NCI-H1417 (cell line): ENCODE results near the gene SORBS1.

Experiments used
- DNase-seq, 3 experiments: peaks; one replicate each; lab custom pipeline; 2025; lab: John Stamatoyannopoulos, UW

SORBS1 gene

GRCh38 chr10:95565336-95565735 is 4.2 kb upstream of the SORBS1 start:
- DNase-seq = no peak

- DNase-seq = no peak
Measured at GRCh38 chr10:95564291-95564690, 3.1 kb upstream of the SORBS1 start.

GRCh38 chr10:95562341-95562965 is 1.3 kb upstream of the SORBS1 start:
- peak in 1 of 3 experiments; percentile 1 for DNase-seq

- no peak for DNase-seq
Measured at GRCh38 chr10:95561864-95562177, 650 bp upstream of the SORBS1 start.

GRCh38 chr10:95560278-95561176 is 644 bp downstream of the SORBS1 start:
- peak; percentile 47 to 70 (median 69) for DNase-seq

- DNase-seq = peak in 1 of 3 experiments; percentile 19
Measured at GRCh38 chr10:95559896-95560277, 1.3 kb downstream of the SORBS1 start.

- peak in 1 of 3 experiments; percentile 38 for DNase-seq
Measured at GRCh38 chr10:95559471-95559870, 1.7 kb downstream of the SORBS1 start.

- no peak for DNase-seq
Measured at GRCh38 chr10:95558593-95559320, 2.4 kb downstream of the SORBS1 start.

- DNase-seq = no peak
Measured at GRCh38 chr10:95556994-95557767, 4.0 kb downstream of the SORBS1 start.

- no peak for DNase-seq
Measured at GRCh38 chr10:95553674-95554073, 7.5 kb downstream of the SORBS1 start.

- no peak for DNase-seq
Measured at GRCh38 chr10:95552679-95553342, 8.4 kb downstream of the SORBS1 start.

- no peak for DNase-seq
Measured at GRCh38 chr10:95550073-95550672, 11.0 kb downstream of the SORBS1 start.

- no peak for DNase-seq
Measured at GRCh38 chr10:95547791-95548435, 13.3 kb downstream of the SORBS1 start.

- DNase-seq = no peak
Measured at GRCh38 chr10:95547197-95547596, 14.0 kb downstream of the SORBS1 start.

GRCh38 chr10:95545981-95546380 is 15.2 kb downstream of the SORBS1 start:
- DNase-seq = no peak

- no peak for DNase-seq
Measured at GRCh38 chr10:95544783-95545500, 16.2 kb downstream of the SORBS1 start.

- DNase-seq = no peak
Measured at GRCh38 chr10:95543459-95543858, 17.7 kb downstream of the SORBS1 start.

GRCh38 chr10:95542761-95543160 is 18.4 kb downstream of the SORBS1 start:
- no peak for DNase-seq

GRCh38 chr10:95542330-95542729 is 18.8 kb downstream of the SORBS1 start:
- DNase-seq = peak in 2 of 3 experiments; percentile 10 to 63

GRCh38 chr10:95540514-95541052 is 20.6 kb downstream of the SORBS1 start:
- no peak for DNase-seq
